ENCODE results near the gene CALML6. TPM values are rescaled to one million over a fixed set of nuclear protein-coding genes. Genes with fewer than 3 reads are reported as not detected.
"Not testable (repeated sequence)": the region's sequence is repeated elsewhere in the genome, so short reads cannot be mapped to it uniquely, and the experiment has no call there.

The CALML6 gene
- total RNA-seq, 1 donor from 2014 or later = 0.04 TPM

DNA sequence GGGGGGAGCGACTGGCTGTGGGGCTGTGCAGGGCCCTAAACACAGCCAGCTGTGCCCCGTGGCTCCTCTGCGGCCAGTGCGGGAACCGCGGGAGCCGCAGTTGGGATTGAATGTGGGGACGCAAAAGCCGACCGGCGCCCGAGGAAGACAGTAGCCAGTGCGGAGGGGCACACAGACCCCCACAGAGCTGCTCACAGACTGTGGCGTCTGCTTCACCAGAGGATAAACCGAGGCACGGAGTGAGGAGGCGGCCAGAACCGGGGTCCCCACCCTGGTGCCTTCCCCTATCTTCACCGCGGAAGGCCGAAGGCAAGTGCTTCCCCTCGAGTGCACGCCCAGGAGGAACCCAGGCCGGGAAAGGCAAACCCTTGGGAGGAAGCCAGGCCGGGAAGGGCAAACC is 12.7 kb downstream of the CALML6 start:
- TF ChIP-seq, protein P1, sequence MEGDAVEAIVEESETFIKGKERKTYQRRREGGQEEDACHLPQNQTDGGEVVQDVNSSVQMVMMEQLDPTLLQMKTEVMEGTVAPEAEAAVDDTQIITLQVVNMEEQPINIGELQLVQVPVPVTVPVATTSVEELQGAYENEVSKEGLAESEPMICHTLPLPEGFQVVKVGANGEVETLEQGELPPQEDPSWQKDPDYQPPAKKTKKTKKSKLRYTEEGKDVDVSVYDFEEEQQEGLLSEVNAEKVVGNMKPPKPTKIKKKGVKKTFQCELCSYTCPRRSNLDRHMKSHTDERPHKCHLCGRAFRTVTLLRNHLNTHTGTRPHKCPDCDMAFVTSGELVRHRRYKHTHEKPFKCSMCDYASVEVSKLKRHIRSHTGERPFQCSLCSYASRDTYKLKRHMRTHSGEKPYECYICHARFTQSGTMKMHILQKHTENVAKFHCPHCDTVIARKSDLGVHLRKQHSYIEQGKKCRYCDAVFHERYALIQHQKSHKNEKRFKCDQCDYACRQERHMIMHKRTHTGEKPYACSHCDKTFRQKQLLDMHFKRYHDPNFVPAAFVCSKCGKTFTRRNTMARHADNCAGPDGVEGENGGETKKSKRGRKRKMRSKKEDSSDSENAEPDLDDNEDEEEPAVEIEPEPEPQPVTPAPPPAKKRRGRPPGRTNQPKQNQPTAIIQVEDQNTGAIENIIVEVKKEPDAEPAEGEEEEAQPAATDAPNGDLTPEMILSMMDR (IDR thresholded peaks at IDR 0.05; ENCODE audit: insufficient read depth, low read length, poor library complexity, severe bottlenecking) = no peak
- H3K4me3 ChIP-seq (ENCODE audit: low read depth, low read length) = no peak overlapping the region
- H3K27me3 ChIP-seq (ENCODE audit: control insufficient read depth, insufficient read depth, low read length) = peaks cover 9% of the 10 kb centered on the region
- no peak for DNase-seq (ENCODE audit: low read depth)
- no peaks in the 10 kb centered on the region for H3K36me3 ChIP-seq (ENCODE audit: control insufficient read depth, insufficient read depth, low read length)

DNA sequence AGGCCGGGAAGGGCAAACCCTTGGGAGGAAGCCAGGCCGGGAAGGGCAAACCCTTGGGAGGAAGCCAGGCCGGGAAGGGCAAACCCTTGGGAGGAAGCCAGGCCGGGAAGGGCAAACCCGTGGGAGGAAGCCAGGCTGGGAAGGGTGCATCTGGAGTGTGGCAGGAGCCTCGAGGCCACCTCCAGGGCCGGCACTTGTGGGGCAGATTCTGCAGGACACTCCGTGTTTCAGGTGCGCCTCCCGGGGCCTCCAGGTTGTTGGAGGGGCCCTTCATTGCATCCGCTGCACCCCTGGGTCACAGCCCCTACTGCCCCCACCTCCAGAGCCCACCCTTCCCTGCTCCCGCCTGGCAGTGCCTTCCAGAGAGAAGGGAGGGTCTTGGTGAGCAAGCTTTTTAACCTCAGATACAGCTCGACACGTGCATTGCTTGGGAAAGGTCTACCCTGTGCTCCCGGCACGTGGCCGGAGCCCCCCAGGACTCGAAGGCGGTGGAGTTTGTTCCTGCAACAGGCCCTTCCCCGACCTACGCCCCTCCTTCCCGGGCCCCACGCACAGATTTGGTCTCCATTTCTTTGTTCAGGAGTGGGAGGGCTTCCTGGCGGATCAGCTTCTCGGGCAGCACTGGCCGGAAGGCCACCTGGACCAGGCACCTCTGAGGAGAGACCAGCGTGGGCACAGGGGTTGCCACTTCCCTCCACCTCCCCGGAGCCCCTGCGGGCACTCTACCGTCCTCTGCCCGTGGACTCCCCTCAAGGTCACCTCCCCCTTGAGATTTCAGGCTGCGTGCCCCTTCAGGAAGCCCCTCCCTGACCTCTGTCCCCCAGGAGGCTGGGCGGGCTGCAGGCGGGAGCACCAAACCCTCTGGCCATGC is 13.4 kb downstream of the CALML6 start:
- H3K4me3 ChIP-seq (ENCODE audit: low read depth, low read length) = no peak overlapping the region
- H3K36me3 ChIP-seq (ENCODE audit: control insufficient read depth, insufficient read depth, low read length) = no peaks in the 10 kb centered on the region
- DNase-seq (ENCODE audit: low read depth) = no peak
- TF ChIP-seq, protein P1 (IDR thresholded peaks at IDR 0.05; ENCODE audit: insufficient read depth, low read length, poor library complexity, severe bottlenecking) = no peak
- H3K27me3 ChIP-seq (ENCODE audit: control insufficient read depth, insufficient read depth, low read length) = peaks cover 7% of the 10 kb centered on the region

GRCh38 chr1:1929102-1929638 is 14.1 kb downstream of the CALML6 start:
- no peak for DNase-seq (ENCODE audit: low read depth)
- Histone ChIP-seq H3K4me3 (ENCODE audit: low read depth, low read length) (no peak overlapping the region), H3K27me3 (ENCODE audit: control insufficient read depth, insufficient read depth, low read length) (peaks cover 7% of the 10 kb centered on the region), H3K36me3 (ENCODE audit: control insufficient read depth, insufficient read depth, low read length) (no peaks in the 10 kb centered on the region)
- TF ChIP-seq, protein P1 (IDR thresholded peaks at IDR 0.05; ENCODE audit: insufficient read depth, low read length, poor library complexity, severe bottlenecking) = no peak

GRCh38 chr1:1929639-1930545 is 14.8 kb downstream of the CALML6 start:
- no peak for DNase-seq (ENCODE audit: low read depth)
- H3K36me3 ChIP-seq (ENCODE audit: control insufficient read depth, insufficient read depth, low read length) = no peaks in the 10 kb centered on the region

DNA sequence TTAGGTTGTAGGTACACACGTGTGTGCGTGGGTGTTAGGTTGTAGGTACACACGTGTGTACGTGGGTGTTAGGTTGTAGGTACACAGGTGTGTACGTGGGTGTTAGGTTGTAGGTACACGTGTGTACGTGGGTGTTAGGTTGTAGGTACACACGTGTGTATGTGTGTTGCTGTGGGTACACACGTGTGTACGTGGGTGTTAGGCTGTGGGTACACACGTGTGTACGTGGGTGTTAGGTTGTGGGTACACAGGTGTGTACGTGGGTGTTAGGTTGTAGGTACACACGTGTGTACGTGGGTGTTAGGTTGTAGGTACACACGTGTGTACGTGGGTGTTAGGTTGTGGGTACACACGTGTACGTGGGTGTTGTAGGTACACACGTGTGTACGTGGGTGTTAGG is 19.8 kb downstream of the CALML6 start:
- H3K27me3 ChIP-seq (ENCODE audit: control insufficient read depth, insufficient read depth, low read length); H3K4me3 ChIP-seq (ENCODE audit: low read depth, low read length); DNase-seq (ENCODE audit: low read depth); H3K36me3 ChIP-seq (ENCODE audit: control insufficient read depth, insufficient read depth, low read length): not testable (repeated sequence)

More at GRCh38 chr1:1929639-1930545, 14.8 kb downstream of the CALML6 start:
- H3K4me3 ChIP-seq (ENCODE audit: low read depth, low read length) = no peak overlapping the region
- H3K27me3 ChIP-seq (ENCODE audit: control insufficient read depth, insufficient read depth, low read length) = peaks cover 4% of the 10 kb centered on the region
- TF ChIP-seq, protein P1 (IDR thresholded peaks at IDR 0.05; ENCODE audit: insufficient read depth, low read length, poor library complexity, severe bottlenecking) = no peak

DNA sequence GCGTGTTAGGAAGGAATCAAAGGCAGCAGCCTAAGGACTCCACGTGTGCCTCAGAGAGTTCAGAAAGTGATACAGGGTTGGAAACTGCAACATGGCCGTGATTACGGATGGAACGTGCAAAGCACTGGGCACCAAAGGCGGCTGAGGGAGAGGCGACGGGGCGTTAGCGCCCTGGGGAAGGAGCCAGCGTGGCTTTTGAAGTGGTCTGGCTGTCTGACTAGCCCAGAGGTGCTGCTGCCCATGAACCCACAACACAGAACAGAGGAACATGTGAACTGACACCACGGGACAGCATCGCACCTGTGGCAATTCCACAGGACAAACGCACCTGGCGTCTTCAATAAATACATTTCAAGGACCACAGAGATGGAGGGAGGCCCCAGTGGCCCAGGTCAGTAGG is 22.0 kb downstream of the CALML6 start:
- no peak for DNase-seq (ENCODE audit: low read depth)
- TF ChIP-seq, protein P1 (IDR thresholded peaks at IDR 0.05; ENCODE audit: insufficient read depth, low read length, poor library complexity, severe bottlenecking) = no peak
- Histone ChIP-seq H3K36me3 (ENCODE audit: control insufficient read depth, insufficient read depth, low read length) (no peaks in the 10 kb centered on the region), H3K4me3 (ENCODE audit: low read depth, low read length) (no peak overlapping the region), H3K27me3 (ENCODE audit: control insufficient read depth, insufficient read depth, low read length) (peaks cover 18% of the 10 kb centered on the region)
